Kidney glomerular epithelial cell (primary cell): ENCODE data around the gene PIP4P1.
A peak's percentile ranks its signal among the peaks of the same experiment; 100 is the strongest.

Experiments
- DNase-seq: peaks from one replicate; lab custom pipeline; 2025; lab: John Stamatoyannopoulos, UW

Gene PIP4P1

GRCh38 chr14:20435582-20436362 lies 25.5 kb downstream of the PIP4P1 start, which contains the start of gene KLHL33:
TSS of gene KLHL33 (minus strand) at chr14:20436166. CDS start at chr14:20435811, 355 bp downstream.
- DNase-seq, result no peak

- no peak for DNase-seq
Observed at GRCh38 chr14:20434701-20435581, 26.3 kb downstream of the PIP4P1 start.

GRCh38 chr14:20429801-20430669 lies 31.2 kb downstream of the PIP4P1 start:
- no peak for DNase-seq

- no peak for DNase-seq
Observed at GRCh38 chr14:20428802-20429201, 32.4 kb downstream of the PIP4P1 start.

GRCh38 chr14:20428010-20428365 lies 33.2 kb downstream of the PIP4P1 start:
- DNase-seq, result no peak

GRCh38 chr14:20427231-20428009 lies 33.8 kb downstream of the PIP4P1 start:
- DNase-seq, result peak; percentile 66

- DNase-seq, result no peak
Observed at GRCh38 chr14:20424851-20425250, 36.4 kb downstream of the PIP4P1 start.

- no peak for DNase-seq
Observed at GRCh38 chr14:20422886-20423285, 38.3 kb downstream of the PIP4P1 start.

- DNase-seq, result no peak
Observed at GRCh38 chr14:20421267-20421666, 40.0 kb downstream of the PIP4P1 start.

GRCh38 chr14:20419419-20419818 lies 41.8 kb downstream of the PIP4P1 start:
- no peak for DNase-seq

GRCh38 chr14:20418501-20418909 lies 42.7 kb downstream of the PIP4P1 start:
- no peak for DNase-seq

GRCh38 chr14:20417250-20418186 lies 43.7 kb downstream of the PIP4P1 start:
- DNase-seq, result no peak

GRCh38 chr14:20416223-20416622 lies 45.0 kb downstream of the PIP4P1 start:
- no peak for DNase-seq

- DNase-seq, result peak; percentile 32
Observed at GRCh38 chr14:20415782-20416206, 45.4 kb downstream of the PIP4P1 start.

- peak; percentile 17 for DNase-seq
Observed at GRCh38 chr14:20413744-20414082, 47.5 kb downstream of the PIP4P1 start.

GRCh38 chr14:20412876-20413743 lies 48.1 kb downstream of the PIP4P1 start, which contains the start of gene TEP1:
TSS of gene TEP1 (minus strand) at chr14:20413501. CDS start at chr14:20408439, 5,062 bp downstream.
- DNase-seq, result peak; percentile 81

- DNase-seq, result no peak
Observed at GRCh38 chr14:20412411-20412810, 48.8 kb downstream of the PIP4P1 start.

- DNase-seq, result no peak
Observed at GRCh38 chr14:20409226-20409625, 52.0 kb downstream of the PIP4P1 start.
